Measurements from ENCODE around the gene ATP10D.
"Not testable (repeated sequence)": the region's sequence is repeated elsewhere in the genome, so short reads cannot be mapped to it uniquely, and the experiment has no call there.

Gene ATP10D

GRCh38 chr4:47513461-47513860, 28.4 kb downstream of the ATP10D start:
- 75 to 100% methylated on average over 1 of the region's 1 CpG for WGBS, 2 experiments (ENCODE audit: insufficient coverage in 2 of 2)
- Histone ChIP-seq H3K4me3 (ENCODE audit: extremely low read depth, insufficient read depth, low read length, poor library complexity, severe bottlenecking) (no peak overlapping the region), H3K9me3 (ENCODE audit: control insufficient read depth, low read length) (no peaks in the 10 kb centered on the region), H3K4me1 (ENCODE audit: control insufficient read depth, insufficient read depth, low read length, poor library complexity, severe bottlenecking) (no peaks in the 10 kb centered on the region), H3K36me3 (ENCODE audit: control insufficient read depth, insufficient read depth, low read length) (peaks cover 6% of the 10 kb centered on the region), H3K27ac (ENCODE audit: low read depth, low read length, severe bottlenecking) (no peak overlapping the region)

GRCh38 chr4:47519239-47519883, 34.3 kb downstream of the ATP10D start:
- Histone ChIP-seq H3K9me3 (ENCODE audit: control insufficient read depth, low read length) (no peaks in the 10 kb centered on the region), H3K27ac (ENCODE audit: low read depth, low read length, severe bottlenecking) (no peak overlapping the region), H3K4me3 (ENCODE audit: extremely low read depth, insufficient read depth, low read length, poor library complexity, severe bottlenecking) (no peak overlapping the region), H3K36me3 (ENCODE audit: control insufficient read depth, insufficient read depth, low read length) (peaks cover 3% of the 10 kb centered on the region), H3K4me1 (ENCODE audit: control insufficient read depth, insufficient read depth, low read length, poor library complexity, severe bottlenecking) (no peaks in the 10 kb centered on the region)
- 83 to 90% methylated on average over 1 to 2 of the region's 3 CpGs for WGBS, 2 experiments (ENCODE audit: insufficient coverage in 2 of 2)

GRCh38 chr4:47525154-47525819, 40.2 kb downstream of the ATP10D start:
- Histone ChIP-seq H3K9me3 (ENCODE audit: control insufficient read depth, low read length) (peaks cover 7% of the 10 kb centered on the region), H3K4me1 (ENCODE audit: control insufficient read depth, insufficient read depth, low read length, poor library complexity, severe bottlenecking) (peaks cover 10% of the 10 kb centered on the region), H3K4me3 (ENCODE audit: extremely low read depth, insufficient read depth, low read length, poor library complexity, severe bottlenecking) (no peak overlapping the region), H3K27ac (ENCODE audit: low read depth, low read length, severe bottlenecking) (peak overlapping the region; percentile 62), H3K36me3 (ENCODE audit: control insufficient read depth, insufficient read depth, low read length) (peaks cover 3% of the 10 kb centered on the region)
- WGBS, 2 experiments (ENCODE audit: insufficient coverage in 2 of 2) = 86 to 100% methylated on average over 1 of the region's 5 CpGs

GRCh38 chr4:47526281-47526680, 41.2 kb downstream of the ATP10D start:
- Histone ChIP-seq H3K27ac (ENCODE audit: low read depth, low read length, severe bottlenecking) (no peak overlapping the region), H3K4me1 (ENCODE audit: control insufficient read depth, insufficient read depth, low read length, poor library complexity, severe bottlenecking) (peaks cover 19% of the 10 kb centered on the region), H3K4me3 (ENCODE audit: extremely low read depth, insufficient read depth, low read length, poor library complexity, severe bottlenecking) (no peak overlapping the region), H3K9me3 (ENCODE audit: control insufficient read depth, low read length) (peaks cover 7% of the 10 kb centered on the region), H3K36me3 (ENCODE audit: control insufficient read depth, insufficient read depth, low read length) (peaks cover 3% of the 10 kb centered on the region)

GRCh38 chr4:47528646-47529045, 43.6 kb downstream of the ATP10D start:
- H3K27ac ChIP-seq (ENCODE audit: low read depth, low read length, severe bottlenecking); H3K36me3 ChIP-seq (ENCODE audit: control insufficient read depth, insufficient read depth, low read length); H3K4me3 ChIP-seq (ENCODE audit: extremely low read depth, insufficient read depth, low read length, poor library complexity, severe bottlenecking); H3K9me3 ChIP-seq (ENCODE audit: control insufficient read depth, low read length): not testable (repeated sequence)
- 80% methylated on average over 1 of the region's 3 CpGs; no CpG with 5 or more reads in 1 of the 2 experiments for WGBS, 2 experiments (ENCODE audit: insufficient coverage in 2 of 2)
- peaks cover 24% of the 10 kb centered on the region for H3K4me1 ChIP-seq (ENCODE audit: control insufficient read depth, insufficient read depth, low read length, poor library complexity, severe bottlenecking)

- Histone ChIP-seq H3K9me3 (ENCODE audit: control insufficient read depth, low read length) (peaks cover 7% of the 10 kb centered on the region), H3K4me3 (ENCODE audit: extremely low read depth, insufficient read depth, low read length, poor library complexity, severe bottlenecking) (no peak overlapping the region), H3K4me1 (ENCODE audit: control insufficient read depth, insufficient read depth, low read length, poor library complexity, severe bottlenecking) (peaks cover 17% of the 10 kb centered on the region), H3K36me3 (ENCODE audit: control insufficient read depth, insufficient read depth, low read length) (peaks cover 6% of the 10 kb centered on the region), H3K27ac (ENCODE audit: low read depth, low read length, severe bottlenecking) (peak overlapping the region; percentile 65)
- 83 to 100% methylated on average over 1 of the region's 1 CpG for WGBS, 2 experiments (ENCODE audit: insufficient coverage in 2 of 2)
Observed at GRCh38 chr4:47530801-47531200, 45.7 kb downstream of the ATP10D start.

- H3K4me1 ChIP-seq (ENCODE audit: control insufficient read depth, insufficient read depth, low read length, poor library complexity, severe bottlenecking) = peaks cover 14% of the 10 kb centered on the region
- H3K27ac ChIP-seq (ENCODE audit: low read depth, low read length, severe bottlenecking) = peak overlapping the region; percentile 65
- H3K9me3 ChIP-seq (ENCODE audit: control insufficient read depth, low read length) = peaks cover 7% of the 10 kb centered on the region
- H3K36me3 ChIP-seq (ENCODE audit: control insufficient read depth, insufficient read depth, low read length) = peaks cover 6% of the 10 kb centered on the region
- WGBS, 2 experiments (ENCODE audit: insufficient coverage in 2 of 2) = 67 to 75% methylated on average over 1 to 2 of the region's 2 CpGs
- H3K4me3 ChIP-seq (ENCODE audit: extremely low read depth, insufficient read depth, low read length, poor library complexity, severe bottlenecking) = no peak overlapping the region
Observed at GRCh38 chr4:47531241-47531953, 46.3 kb downstream of the ATP10D start.

GRCh38 chr4:47531954-47532321, 46.9 kb downstream of the ATP10D start:
- peaks cover 7% of the 10 kb centered on the region for H3K9me3 ChIP-seq (ENCODE audit: control insufficient read depth, low read length)
- 85 to 95% methylated on average over 2 of the region's 2 CpGs for WGBS, 2 experiments (ENCODE audit: insufficient coverage in 2 of 2)
- no peak overlapping the region for H3K4me3 ChIP-seq (ENCODE audit: extremely low read depth, insufficient read depth, low read length, poor library complexity, severe bottlenecking)
- peaks cover 6% of the 10 kb centered on the region for H3K36me3 ChIP-seq (ENCODE audit: control insufficient read depth, insufficient read depth, low read length)
- peaks cover 14% of the 10 kb centered on the region for H3K4me1 ChIP-seq (ENCODE audit: control insufficient read depth, insufficient read depth, low read length, poor library complexity, severe bottlenecking)
- H3K27ac ChIP-seq (ENCODE audit: low read depth, low read length, severe bottlenecking) = peak overlapping the region; percentile 65

- peaks cover 14% of the 10 kb centered on the region for H3K4me1 ChIP-seq (ENCODE audit: control insufficient read depth, insufficient read depth, low read length, poor library complexity, severe bottlenecking)
- WGBS, 2 experiments (ENCODE audit: insufficient coverage in 2 of 2) = 71 to 100% methylated on average over 1 of the region's 4 CpGs
- H3K36me3 ChIP-seq (ENCODE audit: control insufficient read depth, insufficient read depth, low read length) = peaks cover 6% of the 10 kb centered on the region
- peaks cover 7% of the 10 kb centered on the region for H3K9me3 ChIP-seq (ENCODE audit: control insufficient read depth, low read length)
- H3K4me3 ChIP-seq (ENCODE audit: extremely low read depth, insufficient read depth, low read length, poor library complexity, severe bottlenecking) = no peak overlapping the region
- H3K27ac ChIP-seq (ENCODE audit: low read depth, low read length, severe bottlenecking) = no peak overlapping the region
Observed at GRCh38 chr4:47532658-47533057, 47.6 kb downstream of the ATP10D start.

GRCh38 chr4:47533689-47534347, 48.7 kb downstream of the ATP10D start:
- H3K9me3 ChIP-seq (ENCODE audit: control insufficient read depth, low read length) = peaks cover 7% of the 10 kb centered on the region
- H3K36me3 ChIP-seq (ENCODE audit: control insufficient read depth, insufficient read depth, low read length) = peaks cover 6% of the 10 kb centered on the region
- WGBS, 2 experiments (ENCODE audit: insufficient coverage in 2 of 2) = 80 to 87% methylated on average over 2 of the region's 4 CpGs
- H3K4me1 ChIP-seq (ENCODE audit: control insufficient read depth, insufficient read depth, low read length, poor library complexity, severe bottlenecking) = peaks cover 21% of the 10 kb centered on the region
- no peak overlapping the region for H3K4me3 ChIP-seq (ENCODE audit: extremely low read depth, insufficient read depth, low read length, poor library complexity, severe bottlenecking)
- H3K27ac ChIP-seq (ENCODE audit: low read depth, low read length, severe bottlenecking) = no peak overlapping the region
